GM23338 (cell line): ENCODE measurements around the gene XYLT1. TPM values are rescaled to one million over a fixed set of nuclear protein-coding genes. Genes with fewer than 3 reads are reported as not detected.

Source experiments
- ATAC-seq: fragments of 200-7000 bp; cut with Tn5 transposase; 3 replicates; pipeline ENCODE4 v1.9.1; 2020
- DNase-seq: peaks from one replicate; pipeline ENCODE4 v3.0.0-alpha.2; 2015; ENCODE audit warnings: low spot score
- H2AFZ ChIP-seq: fragments of 200-600 bp; sonication (generic); 2 replicates; pipeline ENCODE4 v1.8.0; 2016; ENCODE audit warnings: antibody characterized with exemption, mild to moderate bottlenecking, moderate library complexity
- H3F3A ChIP-seq: fragments of 200-600 bp; sonication (generic); replicated peaks from 2 replicates; pipeline ENCODE4 v1.8.0; 2017; ENCODE audit warnings: antibody characterized with exemption, mixed run types, low read depth
- H3K27ac ChIP-seq: fragments of 200-600 bp; sonication (generic); 2 replicates; pipeline ENCODE4 v1.6.1; 2016; ENCODE audit warnings: low read depth
- H3K27me3 ChIP-seq: fragments of 200-600 bp; sonication (generic); 2 replicates; pipeline ENCODE4 v1.8.0; 2016; ENCODE audit warnings: mild to moderate bottlenecking, mixed run types, moderate library complexity; ENCODE audit not compliant: insufficient read depth
- H3K36me3 ChIP-seq: fragments of 200-600 bp; sonication (generic); 2 replicates; pipeline ENCODE4 v1.8.0; 2016; ENCODE audit warnings: mild to moderate bottlenecking; ENCODE audit not compliant: insufficient read depth
- H3K4me1 ChIP-seq: fragments of 200-600 bp; sonication (generic); 2 replicates; pipeline ENCODE4 v1.8.0; 2016; ENCODE audit warnings: mild to moderate bottlenecking, moderate library complexity; ENCODE audit not compliant: insufficient read depth
- H3K4me2 ChIP-seq: fragments of 200-600 bp; sonication (generic); 2 replicates; pipeline ENCODE4 v1.7.1; 2017; ENCODE audit warnings: mixed run types
- H3K4me3 ChIP-seq: fragments of 200-600 bp; sonication (generic); 2 replicates; pipeline ENCODE4 v1.6.1; 2016; ENCODE audit warnings: mixed run types
- H3K79me2 ChIP-seq: fragments of 200-600 bp; sonication (generic); replicated peaks from 2 replicates; pipeline ENCODE4 v1.8.0; 2017; ENCODE audit warnings: mild to moderate bottlenecking; ENCODE audit not compliant: insufficient read depth
- H3K9me2 ChIP-seq: fragments of 200-600 bp; sonication (generic); 2 replicates; pipeline ENCODE4 v1.8.0; 2017; ENCODE audit not compliant: insufficient read depth
- H4K20me1 ChIP-seq: fragments of 200-600 bp; sonication (generic); replicated peaks from 2 replicates; pipeline ENCODE4 v1.8.0; 2017; ENCODE audit warnings: mild to moderate bottlenecking; ENCODE audit not compliant: insufficient read depth
- H3K27ac Mint-ChIP-seq: 2 replicates; pipeline ENCODE4 v1.8.0; 2020; ENCODE audit warnings: inconsistent platforms, mild to moderate bottlenecking, moderate library complexity, mixed read lengths
- H3K27me3 Mint-ChIP-seq: 3 replicates; pipeline ENCODE4 v1.8.0; 2022; ENCODE audit warnings: low read depth, mild to moderate bottlenecking, moderate library complexity, mixed read lengths, inconsistent platforms; ENCODE audit not compliant: insufficient read depth, poor library complexity
- H3K36me3 Mint-ChIP-seq: 3 replicates; pipeline ENCODE4 v1.8.0; 2021; ENCODE audit warnings: low read depth, mild to moderate bottlenecking, inconsistent platforms, moderate library complexity, mixed read lengths
- H3K4me1 Mint-ChIP-seq: 3 replicates; pipeline ENCODE4 v1.8.0; 2020; ENCODE audit warnings: mild to moderate bottlenecking, inconsistent platforms, mixed read lengths
- H3K4me3 Mint-ChIP-seq: 3 replicates; pipeline ENCODE4 v1.8.0; 2021; ENCODE audit warnings: moderate library complexity, mild to moderate bottlenecking, inconsistent platforms, mixed read lengths
- H3K9me3 Mint-ChIP-seq: 3 replicates; pipeline ENCODE4 v1.8.0; 2020; ENCODE audit warnings: moderate library complexity, mild to moderate bottlenecking, inconsistent platforms, mixed read lengths
- CREB1 ChIP-seq: fragments of 250-450 bp; sonication (Bioruptor Pico); IDR thresholded peaks from 2 replicates; pipeline ENCODE4 v1.5.0; 2020; ENCODE audit warnings: low read depth, mild to moderate bottlenecking, moderate library complexity
- CTCF ChIP-seq, 2 experiments: fragments of 200-600 bp in 1 of 2; sonication (generic) in 1 of 2; conservative IDR thresholded peaks; 2 replicates each; pipeline versions ENCODE4 v1.5.1 to v1.6.1; 2016 to 2017; ENCODE audit warnings: antibody characterized with exemption in 2 of 2, low read depth in 2 of 2, mild to moderate bottlenecking in 2 of 2, moderate library complexity in 1 of 2
- ETS1 ChIP-seq: IDR thresholded peaks from 2 replicates; pipeline ENCODE4 v1.6.1; 2016; ENCODE audit warnings: antibody characterized with exemption
- EZH2 ChIP-seq: fragments of 200-600 bp; sonication (generic); IDR thresholded peaks from one replicate; pipeline ENCODE4 v1.8.0; 2017; ENCODE audit warnings: antibody characterized with exemption, mild to moderate bottlenecking, low read depth; ENCODE audit not compliant: unreplicated experiment
- EZH2phosphoT487 ChIP-seq: fragments of 200-600 bp; sonication (generic); IDR thresholded peaks from one replicate; pipeline ENCODE4 v1.8.1; 2018; ENCODE audit warnings: antibody characterized with exemption; ENCODE audit not compliant: unreplicated experiment
- NANOG ChIP-seq: IDR thresholded peaks from 2 replicates; pipeline ENCODE4 v1.6.1; 2016; ENCODE audit warnings: antibody characterized with exemption, borderline replicate concordance
- POLR2AphosphoS5 ChIP-seq: IDR thresholded peaks from 2 replicates; pipeline ENCODE4 v1.6.1; 2016; ENCODE audit warnings: antibody characterized with exemption, low read depth
- REST ChIP-seq: IDR thresholded peaks from one replicate; pipeline ENCODE4 v1.6.1; 2018; ENCODE audit warnings: antibody characterized with exemption; ENCODE audit not compliant: unreplicated experiment
- STAT1 ChIP-seq: IDR thresholded peaks from one replicate; pipeline ENCODE4 v1.6.1; 2016; ENCODE audit warnings: antibody characterized with exemption; ENCODE audit not compliant: unreplicated experiment
- ZNF331 ChIP-seq: fragments of 250-450 bp; sonication (Bioruptor Pico); IDR thresholded peaks from 2 replicates; pipeline ENCODE4 v1.5.0; 2020; ENCODE audit warnings: low read depth, mild to moderate bottlenecking, moderate library complexity
- ZNF462 ChIP-seq: fragments of 250-450 bp; sonication (Bioruptor Pico); IDR thresholded peaks from 2 replicates; pipeline ENCODE4 v1.5.0; 2020; ENCODE audit warnings: mild to moderate bottlenecking, moderate library complexity
- polyA plus RNA-seq: library from polyadenylated mRNA; unstranded; fragments of >200 nt; fragmentation: Nextera tagmentation; extraction: Ambion mirVana; gene quantifications from 2 replicates; pipeline ENCODE4 v1.2.1, GENCODE V29; 2016
- total RNA-seq: library from RNA; depleted of rRNA; stranded (reverse); fragments of >200 nt; shearing (Covaris generic); gene quantifications from 2 replicates; pipeline ENCODE4 v1.2.3, GENCODE V29; 2014

XYLT1 gene
- total and polyA plus RNA-seq, 2 experiments from 2014 or later: 3.5 to 24.7 TPM

- Mint-ChIP-seq H3K9me3 (no peaks in the 10 kb centered on the region), H3K27ac (no peak overlapping the region), H3K36me3 (no peaks in the 10 kb centered on the region), H3K4me3 (no peak overlapping the region), H3K27me3 (peaks cover 3% of the 10 kb centered on the region), H3K4me1 (no peaks in the 10 kb centered on the region)
- 0 out of 2 replicates have a peak, but pooled peaks cover 5% of the 10 kb centered on the region for H3K79me2 ChIP-seq
- H2AFZ ChIP-seq: no peak overlapping the region
- DNase-seq (no peak), ATAC-seq (no peak)
- H3K27ac ChIP-seq: no peak overlapping the region
- no peaks in the 10 kb centered on the region for H3K36me3 ChIP-seq
- no peaks in the 10 kb centered on the region for H3K4me1 ChIP-seq
- TF ChIP-seq EZH2phosphoT487: no peak
- no peak for TF ChIP-seq STAT1
- TF ChIP-seq ZNF462: no peak
- TF ChIP-seq POLR2AphosphoS5: no peak
- no peak for TF ChIP-seq NANOG
- TF ChIP-seq EZH2: no peak
- TF ChIP-seq ETS1: no peak
- no peak for TF ChIP-seq CTCF (conservative IDR thresholded peaks at IDR 0.05; ENCODE audit: low read depth in 2 of 2)
- TF ChIP-seq ZNF331: no peak
- no peak for TF ChIP-seq REST
- TF ChIP-seq CREB1 (CRISPR knock-in tag): no peak
- H4K20me1 ChIP-seq: no peaks in the 10 kb centered on the region; the same call in 1 of the 2 replicates
- no peaks in the 10 kb centered on the region for H3K9me2 ChIP-seq
- H3K4me2 ChIP-seq: no peak overlapping the region
- H3K27me3 ChIP-seq: no peaks in the 10 kb centered on the region
- H3K4me3 ChIP-seq: no peak overlapping the region
- no peaks in the 10 kb centered on the region for H3F3A ChIP-seq
These were observed 122.5 kb downstream of the XYLT1 start for GRCh38 chr16:17348042-17348783.
